NCI-H510A treated with DMSO at 0.1 percent for 48 hours (cell line): Measurements from ENCODE around the gene TFF2.

Experiments used
- DNase-seq: peaks from one replicate; lab custom pipeline; 2025; lab: John Stamatoyannopoulos, UW

Gene TFF2

GRCh38 chr21:42366292-42367010 is 15.7 kb upstream of the TFF2 start, which contains the start of gene TFF1:
Gene TFF1 (minus strand): TSS chr21:42366535. CDS start chr21:42366495, 40 bp downstream.
- no peak for DNase-seq

- no peak for DNase-seq
Observed at GRCh38 chr21:42365770-42366169, 15.0 kb upstream of the TFF2 start.

- no peak for DNase-seq
Observed at GRCh38 chr21:42364304-42364865, 13.6 kb upstream of the TFF2 start.

GRCh38 chr21:42363312-42363711 is 12.5 kb upstream of the TFF2 start:
- DNase-seq, result no peak

- DNase-seq, result no peak
Observed at GRCh38 chr21:42362700-42363099, 11.9 kb upstream of the TFF2 start.

GRCh38 chr21:42362198-42362597 is 11.4 kb upstream of the TFF2 start:
- no peak for DNase-seq

- DNase-seq, result no peak
Observed at GRCh38 chr21:42361286-42361685, 10.5 kb upstream of the TFF2 start.

GRCh38 chr21:42360317-42360716 is 9.5 kb upstream of the TFF2 start:
- DNase-seq, result no peak

- DNase-seq, result no peak
Observed at GRCh38 chr21:42358937-42359336, 8.1 kb upstream of the TFF2 start.

GRCh38 chr21:42358261-42358660 is 7.5 kb upstream of the TFF2 start:
- no peak for DNase-seq

- DNase-seq, result no peak
Observed at GRCh38 chr21:42357307-42357706, 6.5 kb upstream of the TFF2 start.

GRCh38 chr21:42356650-42357049 is 5.9 kb upstream of the TFF2 start:
- no peak for DNase-seq

GRCh38 chr21:42356046-42356445 is 5.3 kb upstream of the TFF2 start:
- DNase-seq, result no peak

GRCh38 chr21:42353623-42354022 is 2.8 kb upstream of the TFF2 start:
- no peak for DNase-seq

- no peak for DNase-seq
Observed at GRCh38 chr21:42352441-42353095, 1.8 kb upstream of the TFF2 start.

GRCh38 chr21:42351626-42352440 is 1.0 kb upstream of the TFF2 start:
- no peak for DNase-seq

- no peak for DNase-seq
Observed at GRCh38 chr21:42350318-42350910, 380 bp downstream of the TFF2 start.

- no peak for DNase-seq
Observed at GRCh38 chr21:42349420-42350317, 1.1 kb downstream of the TFF2 start.

GRCh38 chr21:42348762-42349161 is 2.0 kb downstream of the TFF2 start:
- no peak for DNase-seq

GRCh38 chr21:42347601-42348327 is 3.0 kb downstream of the TFF2 start:
- DNase-seq, result no peak
